ENCODE measurements around the gene USP25. TPM values are rescaled to one million over a fixed set of nuclear protein-coding genes. Genes with fewer than 3 reads are reported as not detected.

The USP25 gene
- total RNA-seq, 1 experiment from 2014 or later: 33.6 TPM

DNA sequence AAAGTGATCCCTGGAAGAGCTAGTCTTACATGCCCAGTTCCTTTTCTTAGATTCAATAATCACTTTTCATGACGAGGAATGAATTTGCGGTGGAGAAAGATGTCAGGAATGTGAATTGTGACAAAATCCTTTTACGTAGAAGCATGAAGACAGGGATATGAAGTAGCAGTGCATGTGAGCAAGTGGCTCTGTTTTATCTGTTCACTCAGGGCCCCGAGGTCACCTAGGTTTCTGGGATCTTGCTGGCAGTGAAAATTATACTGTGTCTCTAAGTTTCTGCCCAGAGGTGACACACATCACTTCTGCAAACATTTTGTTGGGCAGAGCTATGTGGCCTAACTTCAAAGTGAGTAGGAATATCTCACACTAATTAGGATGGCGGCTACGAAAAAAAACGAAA is 79.3 kb downstream of the USP25 start:
- Histone ChIP-seq H3K36me3 (ENCODE audit: control insufficient read depth in 1 of 2, insufficient read depth in 2 of 2, low read length in 2 of 2) (no peaks in the 10 kb centered on the region; a peak in 1 of 4 replicates), H3K9me3 (ENCODE audit: control insufficient read depth in 1 of 2, insufficient read depth in 1 of 2, low read depth in 1 of 2, low read length in 2 of 2) (no peaks in the 10 kb centered on the region), H3K4me1 (ENCODE audit: control insufficient read depth in 1 of 2, insufficient read depth in 2 of 2, low read length in 2 of 2) (no peaks in the 10 kb centered on the region), H3K9ac (ENCODE audit: low read length) (no peak overlapping the region), H3K4me2 (ENCODE audit: low read length) (no peak overlapping the region), H3K79me2 (ENCODE audit: insufficient read depth, low read length) (peaks cover 8% of the 10 kb centered on the region; the same call in 1 of the 2 replicates), H3K27ac (ENCODE audit: low read depth, low read length) (no peak overlapping the region), H3K9me2 (ENCODE audit: insufficient read depth) (no peaks in the 10 kb centered on the region), H3K4me3 (replicated peaks in 1 of 2; ENCODE audit: low read depth in 1 of 2, low read length in 2 of 2) (no peak overlapping the region), H3K27me3 (ENCODE audit: insufficient read depth, low read length) (no peaks in the 10 kb centered on the region), H4K20me1 (ENCODE audit: insufficient read depth) (no peaks in the 10 kb centered on the region), H2AFZ (ENCODE audit: low read depth, low read length, poor library complexity, severe bottlenecking) (no peak overlapping the region)
- no peak for DNase-seq (ENCODE audit: low read depth, low spot score)
- no peak for ATAC-seq
- RAD21 ChIA-PET (ENCODE audit: low non-redundant PET in 1 of 2, low total read pairs in 2 of 2, uncharacterized antibody in 2 of 2, unreplicated experiment in 2 of 2): no interaction called here
- CTCF ChIA-PET: no interaction called here
- no TSS peak for BruUV-seq (replicated peaks)
- intact Hi-C loops (cut with micrococcal nuclease): no loop called here
- POLR2A ChIA-PET: no interaction called here
- no peak for TF ChIP-seq POLR2AphosphoS5 (IDR thresholded peaks at IDR 0.05; ENCODE audit: low read depth, low read length)
- no peak for TF ChIP-seq EZH2phosphoT487 (IDR thresholded peaks at IDR 0.05; ENCODE audit: borderline replicate concordance)
- TF ChIP-seq, protein P1, sequence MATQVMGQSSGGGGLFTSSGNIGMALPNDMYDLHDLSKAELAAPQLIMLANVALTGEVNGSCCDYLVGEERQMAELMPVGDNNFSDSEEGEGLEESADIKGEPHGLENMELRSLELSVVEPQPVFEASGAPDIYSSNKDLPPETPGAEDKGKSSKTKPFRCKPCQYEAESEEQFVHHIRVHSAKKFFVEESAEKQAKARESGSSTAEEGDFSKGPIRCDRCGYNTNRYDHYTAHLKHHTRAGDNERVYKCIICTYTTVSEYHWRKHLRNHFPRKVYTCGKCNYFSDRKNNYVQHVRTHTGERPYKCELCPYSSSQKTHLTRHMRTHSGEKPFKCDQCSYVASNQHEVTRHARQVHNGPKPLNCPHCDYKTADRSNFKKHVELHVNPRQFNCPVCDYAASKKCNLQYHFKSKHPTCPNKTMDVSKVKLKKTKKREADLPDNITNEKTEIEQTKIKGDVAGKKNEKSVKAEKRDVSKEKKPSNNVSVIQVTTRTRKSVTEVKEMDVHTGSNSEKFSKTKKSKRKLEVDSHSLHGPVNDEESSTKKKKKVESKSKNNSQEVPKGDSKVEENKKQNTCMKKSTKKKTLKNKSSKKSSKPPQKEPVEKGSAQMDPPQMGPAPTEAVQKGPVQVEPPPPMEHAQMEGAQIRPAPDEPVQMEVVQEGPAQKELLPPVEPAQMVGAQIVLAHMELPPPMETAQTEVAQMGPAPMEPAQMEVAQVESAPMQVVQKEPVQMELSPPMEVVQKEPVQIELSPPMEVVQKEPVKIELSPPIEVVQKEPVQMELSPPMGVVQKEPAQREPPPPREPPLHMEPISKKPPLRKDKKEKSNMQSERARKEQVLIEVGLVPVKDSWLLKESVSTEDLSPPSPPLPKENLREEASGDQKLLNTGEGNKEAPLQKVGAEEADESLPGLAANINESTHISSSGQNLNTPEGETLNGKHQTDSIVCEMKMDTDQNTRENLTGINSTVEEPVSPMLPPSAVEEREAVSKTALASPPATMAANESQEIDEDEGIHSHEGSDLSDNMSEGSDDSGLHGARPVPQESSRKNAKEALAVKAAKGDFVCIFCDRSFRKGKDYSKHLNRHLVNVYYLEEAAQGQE (IDR thresholded peaks at IDR 0.05; ENCODE audit: low read depth): no peak
- TF ChIP-seq YY1 (IDR thresholded peaks at IDR 0.05; ENCODE audit: extremely low read depth, insufficient replicate concordance, low read depth, low read length): no peak
- no peak for TF ChIP-seq SRF (IDR thresholded peaks at IDR 0.05; ENCODE audit: low read depth)
- TF ChIP-seq RAD21 (IDR thresholded peaks at IDR 0.05; ENCODE audit: low read depth): no peak
- TF ChIP-seq ZNF274 (IDR thresholded peaks at IDR 0.05; ENCODE audit: low read depth, low read length): no peak
- TF ChIP-seq, protein P2, sequence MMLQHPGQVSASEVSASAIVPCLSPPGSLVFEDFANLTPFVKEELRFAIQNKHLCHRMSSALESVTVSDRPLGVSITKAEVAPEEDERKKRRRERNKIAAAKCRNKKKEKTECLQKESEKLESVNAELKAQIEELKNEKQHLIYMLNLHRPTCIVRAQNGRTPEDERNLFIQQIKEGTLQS (IDR thresholded peaks at IDR 0.05): no peak
- no peak for TF ChIP-seq EGR1 (IDR thresholded peaks at IDR 0.05; ENCODE audit: low read depth)
- no peak for TF ChIP-seq CEBPB (IDR thresholded peaks at IDR 0.05; ENCODE audit: low read depth)
- TF ChIP-seq CTCF (IDR thresholded peaks at IDR 0.05 in 2 of 3, conservative IDR thresholded peaks at IDR 0.05 in 1 of 3; ENCODE audit: borderline replicate concordance in 1 of 3, insufficient read depth in 1 of 3, low read depth in 2 of 3, low read length in 2 of 3): no peak
- TF ChIP-seq POLR2A (IDR thresholded peaks at IDR 0.05; ENCODE audit: borderline replicate concordance, extremely low read depth, insufficient read depth, insufficient read length): no peak
- TF ChIP-seq SIN3A (IDR thresholded peaks at IDR 0.05; ENCODE audit: low read depth): no peak
- TF ChIP-seq FOSL1 (IDR thresholded peaks at IDR 0.05; ENCODE audit: low read depth): no peak
- no peak for TF ChIP-seq EZH2 (IDR thresholded peaks at IDR 0.05)
- TF ChIP-seq ZFX (IDR thresholded peaks at IDR 0.05): no peak
- TF ChIP-seq ZBTB33 (IDR thresholded peaks at IDR 0.05; ENCODE audit: extremely low read depth, insufficient replicate concordance, low read length): no peak
